A549 (cell line): ENCODE data around the gene SNX14. TPM values are rescaled to one million over a fixed set of nuclear protein-coding genes. Genes with fewer than 3 reads are reported as not detected.

ENCODE experiments used
- ATAC-seq, 2 experiments: fragments of 200-7000 bp in 1 of 2; fragments of >200 bp in 1 of 2; cut with Nextera tagmentation in 1 of 2; cut with Tn5 transposase in 1 of 2; 3 replicates each; pipeline versions ENCODE4 v1.8.0 to v1.9.1; 2018 to 2020; ENCODE audit warnings: mild to moderate bottlenecking in 1 of 2, moderate library complexity in 1 of 2
- CTCF ChIA-PET: fragments of 300-600 bp; sonication (Branson Sonifier 250); formaldehyde crosslinking; extraction: SDS; loops from one replicate; lab custom pipeline; 2021; ENCODE audit warnings: antibody characterized with exemption, inconsistent platforms; lab: Yijun Ruan, JAX
- POLR2A ChIA-PET: fragments of 350-600 bp; formaldehyde crosslinking; extraction: SDS; loops from one replicate; lab custom pipeline; 2021; ENCODE audit warnings: antibody characterized with exemption, inconsistent platforms; lab: Yijun Ruan, JAX
- DNase-seq, 2 experiments: peaks; one replicate each; pipeline versions ENCODE4 v3.0.0 to v3.0.0-alpha.2; 2011 to 2016; ENCODE audit warnings: low read depth in 1 of 2, low spot score in 1 of 2
- FAIRE-seq: peaks from 2 replicates; lab custom pipeline; 2011; peaks lifted over from hg19 to GRCh38; lab: Jason Lieb, UNC
- H3K27ac ChIP-seq, 2 experiments: fragments of >200 bp; sonication (Bioruptor Twin); formaldehyde crosslinking; 3 replicates each; pipeline ENCODE4 v1.5.1; 2016 to 2017
- H3K4me1 ChIP-seq: fragments of >200 bp; sonication (Bioruptor Twin); formaldehyde crosslinking; 3 replicates; pipeline ENCODE4 v1.6.1; 2016
- H3K4me2 ChIP-seq: fragments of >200 bp; sonication (Bioruptor Twin); formaldehyde crosslinking; 3 replicates; pipeline ENCODE4 v1.6.1; 2016
- H3K4me3 ChIP-seq: fragments of >200 bp; sonication (Bioruptor Twin); formaldehyde crosslinking; 3 replicates; pipeline ENCODE4 v1.5.1; 2016
- H3K9me3 ChIP-seq: fragments of >200 bp; sonication (Bioruptor Twin); formaldehyde crosslinking; 3 replicates; pipeline ENCODE4 v1.6.1; 2016
- CBX2 ChIP-seq: fragments of 200-600 bp; sonication (generic); IDR thresholded peaks from 2 replicates; pipeline ENCODE4 v1.6.1; 2016; ENCODE audit warnings: low read depth, mild to moderate bottlenecking, borderline replicate concordance
- CBX8 ChIP-seq: fragments of 200-600 bp; sonication (generic); IDR thresholded peaks from 2 replicates; pipeline ENCODE4 v1.6.1; 2016
- CHD2 ChIP-seq: fragments of 150-350 bp; IDR thresholded peaks from 2 replicates; pipeline ENCODE4 v1.6.1; 2014; ENCODE audit warnings: low read length; ENCODE audit not compliant: partially characterized antibody
- CHD4 ChIP-seq: fragments of 200-600 bp; sonication (generic); IDR thresholded peaks from 2 replicates; pipeline ENCODE4 v1.6.1; 2016; ENCODE audit warnings: antibody characterized with exemption, mild to moderate bottlenecking, borderline replicate concordance
- EHF ChIP-seq: fragments of 250-450 bp; sonication (Bioruptor Pico); IDR thresholded peaks from 2 replicates; pipeline ENCODE4 v1.5.0; 2020; ENCODE audit warnings: mild to moderate bottlenecking
- EHMT2 ChIP-seq: fragments of 200-600 bp; sonication (generic); IDR thresholded peaks from 2 replicates; pipeline ENCODE4 v1.6.1; 2016; ENCODE audit warnings: antibody characterized with exemption, low read depth, mild to moderate bottlenecking, moderate library complexity
- FOSL2 ChIP-seq, 2 experiments: fragments of 450-650 bp in 1 of 2; fragments of >200 bp in 1 of 2; sonication (Bioruptor Twin) in 1 of 2; formaldehyde crosslinking; IDR thresholded peaks; 2 replicates each; pipeline versions ENCODE4 v1.5.0 to v1.6.1; 2016 to 2020; ENCODE audit warnings: mild to moderate bottlenecking in 1 of 2, moderate library complexity in 1 of 2
- FOXS1 ChIP-seq: fragments of 250-450 bp; sonication (Bioruptor Pico); IDR thresholded peaks from 2 replicates; pipeline ENCODE4 v1.5.0; 2020; ENCODE audit warnings: mild to moderate bottlenecking, moderate library complexity
- GATA3 ChIP-seq: IDR thresholded peaks from 2 replicates; pipeline ENCODE4 v1.6.1; 2012; ENCODE audit warnings: borderline replicate concordance
- HOXA7 ChIP-seq: fragments of 250-450 bp; sonication (Bioruptor Pico); IDR thresholded peaks from 2 replicates; pipeline ENCODE4 v1.5.0; 2020; ENCODE audit warnings: mild to moderate bottlenecking, moderate library complexity
- HOXB13 ChIP-seq: fragments of 250-450 bp; sonication (Bioruptor Pico); IDR thresholded peaks from 2 replicates; pipeline ENCODE4 v1.5.0; 2020; ENCODE audit warnings: low read depth, mild to moderate bottlenecking, moderate library complexity
- HOXB5 ChIP-seq: fragments of 250-450 bp; sonication (Bioruptor Pico); IDR thresholded peaks from 2 replicates; pipeline ENCODE4 v1.5.0; 2020; ENCODE audit warnings: mild to moderate bottlenecking, moderate library complexity
- JUNB ChIP-seq: fragments of >200 bp; sonication (Bioruptor Twin); formaldehyde crosslinking; IDR thresholded peaks from 2 replicates; pipeline ENCODE4 v1.6.1; 2016
- KDM1A ChIP-seq: fragments of 200-600 bp; sonication (generic); IDR thresholded peaks from 2 replicates; pipeline ENCODE4 v1.6.1; 2016; ENCODE audit warnings: low read depth, mild to moderate bottlenecking
- KDM5A ChIP-seq: fragments of 200-600 bp; sonication (generic); IDR thresholded peaks from 2 replicates; pipeline ENCODE4 v1.6.1; 2016; ENCODE audit warnings: antibody characterized with exemption, mild to moderate bottlenecking
- MAFK ChIP-seq: fragments of 450-650 bp; IDR thresholded peaks from 2 replicates; pipeline ENCODE4 v1.6.1; 2014; ENCODE audit not compliant: partially characterized antibody
- PHF8 ChIP-seq: fragments of 200-600 bp; sonication (generic); IDR thresholded peaks from 2 replicates; pipeline ENCODE4 v1.6.1; 2016; ENCODE audit warnings: low read depth, mild to moderate bottlenecking, antibody characterized with exemption, moderate library complexity, borderline replicate concordance
- RAD21 ChIP-seq, 2 experiments: fragments of >200 bp in 1 of 2; sonication (Bioruptor Twin) in 1 of 2; formaldehyde crosslinking in 1 of 2; IDR thresholded peaks in 1 of 2; conservative IDR thresholded peaks in 1 of 2; 2 replicates in 1 of 2; 3 replicates in 1 of 2; pipeline ENCODE4 v1.6.1; 2012 to 2018; ENCODE audit warnings: inconsistent platforms in 1 of 2
- RARB ChIP-seq: fragments of 250-450 bp; sonication (Bioruptor Pico); IDR thresholded peaks from 2 replicates; pipeline ENCODE4 v1.8.0; 2021; ENCODE audit warnings: mild to moderate bottlenecking, moderate library complexity
- RFX5 ChIP-seq: fragments of 450-650 bp; IDR thresholded peaks from 2 replicates; pipeline ENCODE4 v1.7.1; 2014; ENCODE audit warnings: antibody characterized with exemption, mild to moderate bottlenecking, moderate library complexity
- SREBF2 ChIP-seq: fragments of 450-650 bp; IDR thresholded peaks from 2 replicates; pipeline ENCODE4 v1.6.1; 2014; ENCODE audit warnings: mild to moderate bottlenecking, moderate library complexity
- TP53 ChIP-seq: fragments of 250-450 bp; sonication (Bioruptor Pico); IDR thresholded peaks from 2 replicates; pipeline ENCODE4 v1.5.0; 2021; ENCODE audit warnings: mild to moderate bottlenecking, moderate library complexity
- ZFP36 ChIP-seq: fragments of 450-650 bp; IDR thresholded peaks from 2 replicates; pipeline ENCODE4 v1.6.1; 2014; ENCODE audit warnings: borderline replicate concordance; ENCODE audit not compliant: partially characterized antibody
- WGBS: methylation state at CpG from one replicate; pipeline ENCODE4 v1.1.6; 2017; ENCODE audit errors: missing lambda C conversion rate; 5-methylcytosine and 5-hydroxymethylcytosine counted together
- polyA plus RNA-seq, 4 experiments: library from polyadenylated mRNA; depleted of rRNA in 3 of 4; stranded (reverse); fragments of >200 nt; fragmentation: RNase III in 1 of 4; extraction: RNeasy Plus Mini Kit Qiagen cat#74134 plus additional on column Dnase treatment in 1 of 4; gene quantifications; 2 replicates in 3 of 4; 3 replicates in 1 of 4; pipeline ENCODE4 v1.2.3, GENCODE V29; 2011 to 2017
- TF ChIP-seq, protein P1 (sequence below): fragments of >200 bp; sonication (Bioruptor Twin); formaldehyde crosslinking; IDR thresholded peaks from 3 replicates; pipeline ENCODE4 v1.5.1; 2016
- TF ChIP-seq, protein P2 (sequence below): IDR thresholded peaks from 2 replicates; pipeline ENCODE4 v1.6.1; 2012
- TF ChIP-seq, protein P3 (sequence below): fragments of 150-350 bp; IDR thresholded peaks from 2 replicates; pipeline ENCODE4 v1.6.1; 2014; ENCODE audit warnings: low read depth, mild to moderate bottlenecking, low read length

SNX14 gene
- polyA plus RNA-seq, 2 of the 4 experiments (the other 2 are of a cell fraction): 47.1 to 113 TPM

DNA sequence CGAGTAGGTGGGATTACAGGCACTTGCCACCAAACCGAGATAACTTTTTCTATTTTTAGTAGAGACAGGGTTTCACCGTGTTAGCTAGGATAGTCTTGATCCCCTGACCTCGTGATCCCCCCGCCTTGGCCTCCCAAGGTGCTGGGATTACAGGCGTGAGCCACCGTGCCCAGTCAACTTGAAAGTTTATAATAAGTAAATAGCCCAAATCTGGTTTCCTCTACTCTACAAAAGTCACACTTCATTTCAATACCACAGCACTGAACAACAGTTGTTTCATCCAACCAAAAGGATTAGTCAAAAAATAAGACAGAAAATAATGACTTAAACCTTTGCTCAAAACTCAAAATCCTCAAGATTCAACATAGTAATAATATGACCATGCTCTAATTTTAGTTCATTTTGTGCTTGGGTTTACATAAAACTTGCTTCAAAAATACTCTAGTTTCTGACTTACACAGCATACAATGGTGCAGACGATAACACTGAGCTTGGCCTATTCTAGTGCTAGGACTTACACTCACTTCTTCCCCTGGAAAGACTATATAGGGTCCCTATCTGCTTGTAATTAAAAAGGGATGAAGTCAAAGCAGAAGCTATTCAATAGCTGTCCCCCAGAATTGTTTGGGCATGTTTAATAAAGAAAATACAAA is 87.1 kb downstream of the SNX14 start:
- CTCF ChIA-PET: no interaction called here
- no peaks in the 10 kb centered on the region for H3K4me1 ChIP-seq
- H3K4me2 ChIP-seq: no peak overlapping the region
- H3K9me3 ChIP-seq: no peaks in the 10 kb centered on the region
- POLR2A ChIA-PET: no interaction called here
- FAIRE-seq: no peak
- no peak overlapping the region for H3K27ac ChIP-seq
- no peak for DNase-seq
- H3K4me3 ChIP-seq: no peak overlapping the region
- 94% methylated on average over 8 of the region's 8 CpGs for WGBS
- TF ChIP-seq CBX2 (no peak), RAD21 (conservative IDR thresholded peaks at IDR 0.05 in 1 of 2, IDR thresholded peaks at IDR 0.05 in 1 of 2) (no peak), GATA3 (no peak), EHMT2 (no peak), KDM1A (no peak), EHF (CRISPR knock-in tag) (no peak), KDM5A (no peak)
- TF ChIP-seq, protein P1, sequence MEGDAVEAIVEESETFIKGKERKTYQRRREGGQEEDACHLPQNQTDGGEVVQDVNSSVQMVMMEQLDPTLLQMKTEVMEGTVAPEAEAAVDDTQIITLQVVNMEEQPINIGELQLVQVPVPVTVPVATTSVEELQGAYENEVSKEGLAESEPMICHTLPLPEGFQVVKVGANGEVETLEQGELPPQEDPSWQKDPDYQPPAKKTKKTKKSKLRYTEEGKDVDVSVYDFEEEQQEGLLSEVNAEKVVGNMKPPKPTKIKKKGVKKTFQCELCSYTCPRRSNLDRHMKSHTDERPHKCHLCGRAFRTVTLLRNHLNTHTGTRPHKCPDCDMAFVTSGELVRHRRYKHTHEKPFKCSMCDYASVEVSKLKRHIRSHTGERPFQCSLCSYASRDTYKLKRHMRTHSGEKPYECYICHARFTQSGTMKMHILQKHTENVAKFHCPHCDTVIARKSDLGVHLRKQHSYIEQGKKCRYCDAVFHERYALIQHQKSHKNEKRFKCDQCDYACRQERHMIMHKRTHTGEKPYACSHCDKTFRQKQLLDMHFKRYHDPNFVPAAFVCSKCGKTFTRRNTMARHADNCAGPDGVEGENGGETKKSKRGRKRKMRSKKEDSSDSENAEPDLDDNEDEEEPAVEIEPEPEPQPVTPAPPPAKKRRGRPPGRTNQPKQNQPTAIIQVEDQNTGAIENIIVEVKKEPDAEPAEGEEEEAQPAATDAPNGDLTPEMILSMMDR: no peak
- no peak for ATAC-seq

DNA sequence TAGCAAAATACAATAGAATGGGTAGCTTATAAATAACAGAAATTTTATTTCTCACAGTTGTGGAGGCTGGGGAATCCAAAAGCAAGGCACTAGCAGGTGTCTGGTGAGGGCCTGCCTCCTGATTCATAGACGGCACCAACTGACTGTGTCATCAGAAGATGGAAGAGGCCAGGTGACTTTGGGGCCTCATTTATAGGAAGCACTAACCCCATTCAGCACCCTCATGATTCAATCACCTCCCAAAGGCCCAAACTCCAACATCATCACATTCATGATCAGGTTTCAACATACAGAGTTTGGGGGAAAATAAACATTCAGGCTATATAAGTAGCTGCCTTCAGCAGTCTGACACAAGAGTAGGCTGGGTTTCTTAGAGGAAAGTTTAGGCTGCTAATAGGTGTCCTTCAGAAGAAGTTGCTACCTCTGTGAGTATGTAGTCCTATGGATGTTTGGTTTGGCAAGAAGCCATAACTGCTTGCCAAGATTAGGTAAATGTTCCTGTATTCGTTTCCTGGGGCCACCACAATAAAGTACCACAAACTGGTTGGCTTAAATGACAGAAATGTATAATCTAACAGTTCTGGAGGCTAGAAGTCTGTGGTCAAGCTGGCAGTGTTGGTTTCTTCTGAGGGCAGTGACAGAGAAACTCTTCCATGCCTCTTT is 94.9 kb downstream of the SNX14 start:
- no peak overlapping the region for H3K4me3 ChIP-seq
- no peak for TF ChIP-seq HOXA7 (CRISPR knock-in tag)
- TF ChIP-seq HOXB5 (CRISPR knock-in tag): no peak
- no peak for TF ChIP-seq SREBF2
- TF ChIP-seq RARB: no peak
- TF ChIP-seq MAFK: no peak
- no peak for TF ChIP-seq FOXS1 (CRISPR knock-in tag)
- no peak for TF ChIP-seq KDM1A
- TF ChIP-seq, protein P2, sequence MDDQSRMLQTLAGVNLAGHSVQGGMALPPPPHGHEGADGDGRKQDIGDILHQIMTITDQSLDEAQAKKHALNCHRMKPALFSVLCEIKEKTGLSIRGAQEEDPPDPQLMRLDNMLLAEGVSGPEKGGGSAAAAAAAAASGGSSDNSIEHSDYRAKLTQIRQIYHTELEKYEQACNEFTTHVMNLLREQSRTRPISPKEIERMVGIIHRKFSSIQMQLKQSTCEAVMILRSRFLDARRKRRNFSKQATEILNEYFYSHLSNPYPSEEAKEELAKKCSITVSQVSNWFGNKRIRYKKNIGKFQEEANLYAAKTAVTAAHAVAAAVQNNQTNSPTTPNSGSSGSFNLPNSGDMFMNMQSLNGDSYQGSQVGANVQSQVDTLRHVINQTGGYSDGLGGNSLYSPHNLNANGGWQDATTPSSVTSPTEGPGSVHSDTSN: no peak
- TF ChIP-seq, protein P3, sequence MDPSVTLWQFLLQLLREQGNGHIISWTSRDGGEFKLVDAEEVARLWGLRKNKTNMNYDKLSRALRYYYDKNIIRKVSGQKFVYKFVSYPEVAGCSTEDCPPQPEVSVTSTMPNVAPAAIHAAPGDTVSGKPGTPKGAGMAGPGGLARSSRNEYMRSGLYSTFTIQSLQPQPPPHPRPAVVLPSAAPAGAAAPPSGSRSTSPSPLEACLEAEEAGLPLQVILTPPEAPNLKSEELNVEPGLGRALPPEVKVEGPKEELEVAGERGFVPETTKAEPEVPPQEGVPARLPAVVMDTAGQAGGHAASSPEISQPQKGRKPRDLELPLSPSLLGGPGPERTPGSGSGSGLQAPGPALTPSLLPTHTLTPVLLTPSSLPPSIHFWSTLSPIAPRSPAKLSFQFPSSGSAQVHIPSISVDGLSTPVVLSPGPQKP: no peak
- TF ChIP-seq RAD21 (conservative IDR thresholded peaks at IDR 0.05 in 1 of 2, IDR thresholded peaks at IDR 0.05 in 1 of 2): no peak
- TF ChIP-seq JUNB: no peak
- no peak for TF ChIP-seq CHD2
- no peak for TF ChIP-seq PHF8
- TF ChIP-seq FOSL2 (IDR thresholded peaks at IDR 0.05): no peak
- TF ChIP-seq FOSL2 (CRISPR knock-in tag; IDR thresholded peaks at IDR 0.05): no peak
- TF ChIP-seq TP53 (CRISPR knock-in tag): no peak
- TF ChIP-seq CBX8: no peak
- no peak for TF ChIP-seq HOXB13 (CRISPR knock-in tag)
- TF ChIP-seq ZFP36: no peak
- no peak for TF ChIP-seq RFX5
- TF ChIP-seq CHD4: no peak
- peaks cover 9% of the 10 kb centered on the region for H3K4me1 ChIP-seq
- WGBS: 45% methylated on average over 2 of the region's 2 CpGs
- POLR2A ChIA-PET: no interaction called here
- no peak overlapping the region for H3K27ac ChIP-seq
- H3K4me2 ChIP-seq: no peak overlapping the region
- ATAC-seq (no peak), FAIRE-seq (no peak), DNase-seq (peak in 1 of 2 experiments; percentile 24)
- CTCF ChIA-PET: interaction anchor here (1.0 to 2.3 kb wide), 2 partner anchors 16 to 144 kb away, joined by 5 to 8 read pairs; no protein-coding TSS in a partner anchor
- H3K9me3 ChIP-seq: peaks cover 8% of the 10 kb centered on the region; the same call in 1 of the 3 replicates
